SK-N-SH (cell line): ENCODE measurements around the gene AURKB. TPM values are rescaled to one million over a fixed set of nuclear protein-coding genes. Genes with fewer than 3 reads are reported as not detected.
A peak's percentile ranks its signal among the peaks of the same experiment; 100 is the strongest.

ENCODE experiments used
- CTCF ChIA-PET: fragments of 300-600, 350-600 bp; formaldehyde crosslinking; extraction: SDS; loops from one replicate; lab custom pipeline; 2021; lab: Yijun Ruan, JAX
- POLR2A ChIA-PET: fragments of 350-600 bp; sonication (Branson Sonifier 250); formaldehyde crosslinking; extraction: SDS; loops from one replicate; lab custom pipeline; 2020; ENCODE audit warnings: antibody characterized with exemption, inconsistent platforms; lab: Yijun Ruan, JAX
- DNase-seq: peaks from one replicate; pipeline ENCODE4 v3.0.0; 2012
- H2AFZ ChIP-seq: fragments of 200-600 bp; sonication (generic); 2 replicates; pipeline ENCODE4 v1.8.1; 2016; ENCODE audit warnings: antibody characterized with exemption, mild to moderate bottlenecking, low read depth
- H3F3A ChIP-seq: fragments of 200-600 bp; sonication (generic); replicated peaks from 2 replicates; pipeline ENCODE3; 2016; ENCODE audit warnings: antibody characterized with exemption, mild to moderate bottlenecking; ENCODE audit not compliant: insufficient read depth
- H3K27ac ChIP-seq, 2 experiments: fragments of 200-500 bp in 1 of 2; fragments of 200-600 bp in 1 of 2; sonication (Bioruptor generic) in 1 of 2; sonication (generic), shearing (Covaris generic) in 1 of 2; 2 replicates each; pipeline versions ENCODE4 v1.5.1 to v1.6.1; 2014 to 2016; ENCODE audit warnings: low read depth in 2 of 2, inconsistent platforms in 1 of 2, low read length in 1 of 2, mild to moderate bottlenecking in 1 of 2, mixed read lengths in 1 of 2
- H3K27me3 ChIP-seq: fragments of 200-600 bp; sonication (generic), shearing (Covaris generic); 2 replicates; pipeline ENCODE4 v1.6.1; 2016; ENCODE audit warnings: mixed run types; ENCODE audit not compliant: insufficient read depth
- H3K36me3 ChIP-seq, 2 experiments: fragments of 200-500 bp in 1 of 2; fragments of 200-600 bp in 1 of 2; sonication (Bioruptor generic) in 1 of 2; sonication (generic) in 1 of 2; replicated peaks in 1 of 2; 2 replicates each; pipeline versions ENCODE3 to v1.5.1; 2014 to 2016; ENCODE audit warnings: low read length in 1 of 2, mild to moderate bottlenecking in 1 of 2; ENCODE audit not compliant: insufficient read depth in 2 of 2, control insufficient read depth in 1 of 2
- H3K4me1 ChIP-seq, 2 experiments: fragments of 200-500 bp in 1 of 2; fragments of 200-600 bp in 1 of 2; sonication (Bioruptor generic) in 1 of 2; sonication (generic), shearing (Covaris generic) in 1 of 2; 2 replicates each; pipeline versions ENCODE4 v1.5.1 to v1.6.1; 2014 to 2016; ENCODE audit warnings: low read depth in 1 of 2, low read length in 1 of 2, mixed run types in 1 of 2; ENCODE audit not compliant: insufficient read depth in 2 of 2, control insufficient read depth in 1 of 2
- H3K4me2 ChIP-seq: fragments of 200-600 bp; sonication (generic), shearing (Covaris generic); 2 replicates; pipeline ENCODE4 v1.6.1; 2017; ENCODE audit warnings: mixed run types
- H3K4me3 ChIP-seq, 2 experiments: fragments of 200-500 bp in 1 of 2; fragments of 200-600 bp in 1 of 2; sonication (Bioruptor generic) in 1 of 2; sonication (generic), shearing (Covaris generic) in 1 of 2; 2 replicates each; pipeline versions ENCODE4 v1.5.1 to v1.8.1; 2014 to 2016; ENCODE audit warnings: low read depth in 2 of 2, inconsistent platforms in 1 of 2, low read length in 1 of 2, mild to moderate bottlenecking in 1 of 2, mixed read lengths in 1 of 2, moderate library complexity in 1 of 2
- H3K79me2 ChIP-seq: fragments of 200-600 bp; sonication (generic); 2 replicates; pipeline ENCODE4 v1.8.1; 2017; ENCODE audit warnings: mild to moderate bottlenecking; ENCODE audit not compliant: insufficient read depth
- H3K9ac ChIP-seq: fragments of 200-600 bp; sonication (generic); 2 replicates; pipeline ENCODE4 v1.6.1; 2017; ENCODE audit warnings: mixed run types
- H3K9me2 ChIP-seq: fragments of 200-600 bp; sonication (generic); 2 replicates; pipeline ENCODE4 v1.6.1; 2017; ENCODE audit warnings: mixed run types
- H3K9me3 ChIP-seq: fragments of 200-600 bp; sonication (generic); 2 replicates; pipeline ENCODE4 v1.6.1; 2017; ENCODE audit warnings: mixed run types, mild to moderate bottlenecking, moderate library complexity
- H4K20me1 ChIP-seq: fragments of 200-600 bp; sonication (generic); 2 replicates; pipeline ENCODE4 v1.6.1; 2017; ENCODE audit warnings: mild to moderate bottlenecking, mixed run types; ENCODE audit not compliant: insufficient read depth
- CHD2 ChIP-seq: fragments of 150-350 bp; IDR thresholded peaks from 2 replicates; pipeline ENCODE4 v1.6.1; 2018; ENCODE audit warnings: low read length; ENCODE audit not compliant: partially characterized antibody
- ELF1 ChIP-seq: IDR thresholded peaks from 2 replicates; pipeline ENCODE4 v1.4.0; 2012
- EP300 ChIP-seq, 2 experiments: IDR thresholded peaks; 2 replicates each; pipeline versions ENCODE4 v1.4.0 to v1.6.1; 2012; ENCODE audit warnings: borderline replicate concordance in 1 of 2, low read depth in 1 of 2, low read length in 1 of 2
- EZH2phosphoT487 ChIP-seq: fragments of 200-600 bp; sonication (generic); IDR thresholded peaks from 2 replicates; pipeline ENCODE4 v1.6.1; 2017; ENCODE audit warnings: low read depth, mixed run types, mild to moderate bottlenecking, antibody characterized with exemption, moderate library complexity, borderline replicate concordance
- FOSL2 ChIP-seq: IDR thresholded peaks from 2 replicates; pipeline ENCODE4 v1.4.0; 2012; ENCODE audit warnings: low read depth, mild to moderate bottlenecking, moderate library complexity, borderline replicate concordance
- FOXM1 ChIP-seq: IDR thresholded peaks from 2 replicates; pipeline ENCODE4 v1.4.0; 2012; ENCODE audit warnings: low read depth, mild to moderate bottlenecking
- GATA2 ChIP-seq: sonication (generic); formaldehyde crosslinking; IDR thresholded peaks from 2 replicates; pipeline ENCODE4 v1.5.0; 2020; ENCODE audit warnings: mild to moderate bottlenecking, missing genetic modification reagents
- IRF3 ChIP-seq: fragments of 150-350 bp; IDR thresholded peaks from 2 replicates; pipeline ENCODE4 v1.6.1; 2016; ENCODE audit warnings: mild to moderate bottlenecking, low read depth, low read length
- JUND ChIP-seq: IDR thresholded peaks from 2 replicates; pipeline ENCODE4 v1.4.0; 2012
- MAX ChIP-seq: IDR thresholded peaks from 2 replicates; pipeline ENCODE4 v1.4.0; 2012; ENCODE audit warnings: low read depth
- MEF2A ChIP-seq: IDR thresholded peaks from 2 replicates; pipeline ENCODE4 v1.4.0; 2012; ENCODE audit warnings: low read depth, borderline replicate concordance
- MXI1 ChIP-seq: IDR thresholded peaks from 2 replicates; pipeline ENCODE4 v1.6.1; 2012; ENCODE audit warnings: mild to moderate bottlenecking, low read depth, low read length, improper control_type of control experiment
- NFIC ChIP-seq: IDR thresholded peaks from 2 replicates; pipeline ENCODE4 v1.4.0; 2012; ENCODE audit warnings: borderline replicate concordance
- NRF1 ChIP-seq: IDR thresholded peaks from 2 replicates; pipeline ENCODE4 v1.6.1; 2012; ENCODE audit warnings: low read depth, mild to moderate bottlenecking, low read length
- POLR2AphosphoS5 ChIP-seq: IDR thresholded peaks from 2 replicates; pipeline ENCODE4 v1.6.1; 2012; ENCODE audit warnings: low read depth, low read length
- RAD21 ChIP-seq: IDR thresholded peaks from 2 replicates; pipeline ENCODE4 v1.6.1; 2012; ENCODE audit warnings: mild to moderate bottlenecking, low read length
- RCOR1 ChIP-seq: fragments of 150-350 bp; IDR thresholded peaks from 2 replicates; pipeline ENCODE4 v1.6.1; 2017; ENCODE audit warnings: antibody characterized with exemption, low read length
- RXRA ChIP-seq: IDR thresholded peaks from 2 replicates; pipeline ENCODE4 v1.4.0; 2012; ENCODE audit warnings: low read depth, mild to moderate bottlenecking, borderline replicate concordance
- SIN3A ChIP-seq: IDR thresholded peaks from 2 replicates; pipeline ENCODE4 v1.6.1; 2012; ENCODE audit warnings: low read depth, mild to moderate bottlenecking, low read length, moderate library complexity, borderline replicate concordance
- SMC3 ChIP-seq: IDR thresholded peaks from 2 replicates; pipeline ENCODE4 v1.6.1; 2012; ENCODE audit warnings: low read depth, low read length, improper control_type of control experiment
- TAF1 ChIP-seq: IDR thresholded peaks from 2 replicates; pipeline ENCODE4 v1.6.1; 2012; ENCODE audit warnings: low read depth, mild to moderate bottlenecking, low read length, moderate library complexity, borderline replicate concordance
- TCF12 ChIP-seq: IDR thresholded peaks from 2 replicates; pipeline ENCODE4 v1.4.0; 2012
- TEAD4 ChIP-seq: IDR thresholded peaks from 2 replicates; pipeline ENCODE4 v1.4.0; 2012; ENCODE audit warnings: mild to moderate bottlenecking, borderline replicate concordance; ENCODE audit not compliant: insufficient read depth
- USF2 ChIP-seq: fragments of 150-350 bp; IDR thresholded peaks from 2 replicates; pipeline ENCODE4 v1.6.1; 2017; ENCODE audit warnings: antibody characterized with exemption, low read length, low read depth, borderline replicate concordance
- YY1 ChIP-seq: IDR thresholded peaks from 2 replicates; pipeline ENCODE4 v1.4.0; 2012; ENCODE audit warnings: low read depth, mild to moderate bottlenecking
- WGBS: methylation state at CpG from one replicate; pipeline ENCODE4 v1.1.6; 2017; ENCODE audit warnings: low lambda C conversion rate; 5-methylcytosine and 5-hydroxymethylcytosine counted together
- polyA plus RNA-seq, 3 experiments: library from polyadenylated mRNA; depleted of rRNA; stranded (reverse); fragments of >200 nt; gene quantifications; 2 replicates each; pipeline ENCODE4 v1.2.3, GENCODE V29; 2012
- TF ChIP-seq, protein P1 (sequence below): IDR thresholded peaks from 2 replicates; pipeline ENCODE4; 2012
- TF ChIP-seq, protein P2 (sequence below): fragments of 200-600 bp; sonication (generic); IDR thresholded peaks from 2 replicates; pipeline ENCODE4 v1.6.1; 2017; ENCODE audit warnings: antibody characterized with exemption, mild to moderate bottlenecking, moderate library complexity

AURKB gene
- polyA plus RNA-seq, 1 of the 3 experiments (the other 2 are of a cell fraction): 43.9 TPM

DNA sequence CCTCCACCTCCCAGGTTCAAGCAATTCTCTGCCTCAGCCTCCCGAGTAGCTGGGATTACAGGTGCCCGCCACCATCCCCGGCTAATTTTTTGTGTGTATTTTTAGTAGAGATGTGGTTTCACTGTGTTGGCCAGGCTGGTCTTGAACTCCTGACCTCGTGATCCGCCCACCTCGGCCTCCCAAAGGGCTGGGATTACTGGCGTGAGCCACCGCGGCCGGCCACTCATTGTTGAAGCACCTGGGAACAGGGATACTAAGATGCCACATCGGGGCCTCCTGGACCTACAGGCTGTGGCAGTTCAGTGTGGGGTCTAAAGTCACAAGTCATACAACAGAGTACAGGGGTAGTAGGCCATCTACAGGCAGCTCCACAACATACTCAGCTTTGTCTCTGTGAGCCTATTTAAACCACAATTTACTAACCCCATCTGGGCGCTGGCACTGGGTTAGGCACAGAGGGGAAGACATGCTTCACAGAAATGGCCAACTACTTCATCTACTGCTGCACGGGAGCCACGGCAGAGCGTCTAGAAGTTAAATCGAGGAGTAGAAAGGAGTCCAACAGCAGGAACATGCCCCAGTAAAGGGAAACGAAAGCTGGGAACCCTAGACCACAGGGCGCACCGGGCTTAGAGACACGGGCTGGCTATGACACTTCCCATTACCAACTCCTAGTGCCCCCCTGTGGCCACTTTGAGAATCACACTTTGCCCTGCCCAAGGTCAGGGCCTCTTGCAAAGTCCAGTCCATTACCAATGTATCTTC, 51.9 kb downstream of the AURKB start:
- peaks cover 31 to 48% of the 10 kb centered on the region in 2 experiments; a peak in 3 of 4 replicates for H3K4me1 ChIP-seq
- CTCF ChIA-PET: interaction anchor here (0.6 to 9.4 kb wide), 17 partner anchors 14 to 221 kb away, joined by 3 to 98 read pairs (median 4); partner anchors contain the start of genes HES7 and TMEM107
- H3K9me2 ChIP-seq: no peaks in the 10 kb centered on the region
- H3K27ac ChIP-seq: peak overlapping the region in 1 of 2 experiments; percentile 95; a peak in 1 of 4 replicates
- peaks cover 47% of the 10 kb centered on the region for H3K79me2 ChIP-seq
- POLR2A ChIA-PET: no interaction called here
- no peak overlapping the region; a peak in 1 of 4 replicates for H3K4me3 ChIP-seq
- H3K9me3 ChIP-seq: no peaks in the 10 kb centered on the region
- H3K4me2 ChIP-seq: peak overlapping the region; percentile 64; the same call in 1 of the 2 replicates
- peak overlapping the region; percentile 21; the same call in 1 of the 2 replicates for H3K9ac ChIP-seq
- peaks cover 39% of the 10 kb centered on the region for H3F3A ChIP-seq
- H3K36me3 ChIP-seq: peaks cover 15 to 23% of the 10 kb centered on the region in 2 experiments
- 48% methylated on average over 16 of the region's 20 CpGs for WGBS
- no peaks in the 10 kb centered on the region; the same call in 1 of the 2 replicates for H4K20me1 ChIP-seq
- peak; percentile 86 for DNase-seq
- H3K27me3 ChIP-seq: no peaks in the 10 kb centered on the region
- no peak overlapping the region for H2AFZ ChIP-seq
- TF ChIP-seq MEF2A (no peak), CHD2 (no peak), EP300 (IDR thresholded peaks at IDR 0.05; ENCODE audit: borderline replicate concordance in 1 of 2, low read depth in 1 of 2, low read length in 1 of 2) (no peak), FOSL2 (no peak), SMC3 (peak; percentile 75), MXI1 (no peak; the same call in 1 of the 2 replicates), TCF12 (no peak), RAD21 (peak; percentile 72), JUND (no peak), TAF1 (no peak), YY1 (no peak), MAX (peak; percentile 31; the same call in 1 of the 2 replicates), USF2 (no peak), ELF1 (no peak), EZH2phosphoT487 (no peak), NFIC (no peak), GATA2 (no peak), TEAD4 (no peak), POLR2AphosphoS5 (no peak), FOXM1 (no peak), NRF1 (no peak), SIN3A (peak; percentile 21; the same call in 1 of the 2 replicates), IRF3 (no peak), RCOR1 (no peak), RXRA (no peak)
- TF ChIP-seq, protein P1, sequence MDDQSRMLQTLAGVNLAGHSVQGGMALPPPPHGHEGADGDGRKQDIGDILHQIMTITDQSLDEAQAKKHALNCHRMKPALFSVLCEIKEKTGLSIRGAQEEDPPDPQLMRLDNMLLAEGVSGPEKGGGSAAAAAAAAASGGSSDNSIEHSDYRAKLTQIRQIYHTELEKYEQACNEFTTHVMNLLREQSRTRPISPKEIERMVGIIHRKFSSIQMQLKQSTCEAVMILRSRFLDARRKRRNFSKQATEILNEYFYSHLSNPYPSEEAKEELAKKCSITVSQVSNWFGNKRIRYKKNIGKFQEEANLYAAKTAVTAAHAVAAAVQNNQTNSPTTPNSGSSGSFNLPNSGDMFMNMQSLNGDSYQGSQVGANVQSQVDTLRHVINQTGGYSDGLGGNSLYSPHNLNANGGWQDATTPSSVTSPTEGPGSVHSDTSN: no peak
- TF ChIP-seq, protein P2, sequence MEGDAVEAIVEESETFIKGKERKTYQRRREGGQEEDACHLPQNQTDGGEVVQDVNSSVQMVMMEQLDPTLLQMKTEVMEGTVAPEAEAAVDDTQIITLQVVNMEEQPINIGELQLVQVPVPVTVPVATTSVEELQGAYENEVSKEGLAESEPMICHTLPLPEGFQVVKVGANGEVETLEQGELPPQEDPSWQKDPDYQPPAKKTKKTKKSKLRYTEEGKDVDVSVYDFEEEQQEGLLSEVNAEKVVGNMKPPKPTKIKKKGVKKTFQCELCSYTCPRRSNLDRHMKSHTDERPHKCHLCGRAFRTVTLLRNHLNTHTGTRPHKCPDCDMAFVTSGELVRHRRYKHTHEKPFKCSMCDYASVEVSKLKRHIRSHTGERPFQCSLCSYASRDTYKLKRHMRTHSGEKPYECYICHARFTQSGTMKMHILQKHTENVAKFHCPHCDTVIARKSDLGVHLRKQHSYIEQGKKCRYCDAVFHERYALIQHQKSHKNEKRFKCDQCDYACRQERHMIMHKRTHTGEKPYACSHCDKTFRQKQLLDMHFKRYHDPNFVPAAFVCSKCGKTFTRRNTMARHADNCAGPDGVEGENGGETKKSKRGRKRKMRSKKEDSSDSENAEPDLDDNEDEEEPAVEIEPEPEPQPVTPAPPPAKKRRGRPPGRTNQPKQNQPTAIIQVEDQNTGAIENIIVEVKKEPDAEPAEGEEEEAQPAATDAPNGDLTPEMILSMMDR: peak; percentile 84
